Psoas muscle (tissue), 8 donors: ENCODE data around the gene ATP6V1D. TPM values are rescaled to one million over a fixed set of nuclear protein-coding genes. Genes with fewer than 3 reads are reported as not detected.

Experiments
- ATAC-seq, 4 donors: fragments of 200-7000 bp; cut with Tn5 transposase; one replicate each; pipeline ENCODE4 v1.9.1; 2020; ENCODE audit warnings: moderate library complexity in 3 of 4, mild to moderate bottlenecking in 2 of 4
- DNase-seq, 2 donors: peaks; one replicate each; pipeline ENCODE4 v3.0.0-alpha.2; 2020
- H3K27ac ChIP-seq: fragments of 200-600 bp; one replicate; pipeline ENCODE4 v1.8.0; 2022
- H3K27me3 ChIP-seq, 3 donors: fragments of 200-600 bp in 1 of 3; one replicate each; pipeline versions ENCODE4 v1.6.1 to v1.8.0; 2013 to 2022; ENCODE audit warnings: low read length in 2 of 3, mild to moderate bottlenecking in 2 of 3, moderate library complexity in 1 of 3; ENCODE audit not compliant: insufficient read depth in 3 of 3
- H3K36me3 ChIP-seq, 2 donors: fragments of 200-600 bp in 1 of 2; one replicate each; pipeline versions ENCODE4 v1.6.1 to v1.8.0; 2013 to 2022; ENCODE audit warnings: low read depth in 1 of 2, mild to moderate bottlenecking in 1 of 2, moderate library complexity in 1 of 2; ENCODE audit not compliant: insufficient read depth in 1 of 2
- H3K4me1 ChIP-seq: fragments of 200-600 bp; one replicate; pipeline ENCODE4 v1.8.0; 2022
- H3K4me3 ChIP-seq: fragments of 200-600 bp; one replicate; pipeline ENCODE4 v1.8.0; 2022; ENCODE audit warnings: mild to moderate bottlenecking
- H3K9me3 ChIP-seq: fragments of 200-600 bp; one replicate; pipeline ENCODE4 v1.8.0; 2022
- CTCF ChIP-seq: fragments of 200-600 bp; IDR thresholded peaks from one replicate; pipeline ENCODE4 v1.8.0; 2022; ENCODE audit warnings: antibody characterized with exemption
- WGBS, 3 donors: extraction: QIAGEN DNeasy Blood & Tissue Kit; methylation state at CpG; one replicate each; pipeline versions ENCODE4 v1.1.6 to v1.1.7; 2013; 5-methylcytosine and 5-hydroxymethylcytosine counted together
- intact Hi-C, 2 donors: fragments of 100-400 bp; cut with DNase I; formaldehyde crosslinking; loops; one replicate each; pipeline versions ENCODE4 v1.11.0 to v1.14.2; 2022
- polyA plus RNA-seq, 3 donors: library from polyadenylated mRNA; stranded (reverse); fragments of 200-250 nt; gene quantifications; one replicate each; pipeline ENCODE4 v1.2.3, GENCODE V29; 2013
- total RNA-seq, 4 donors: library from RNA; stranded (reverse); fragmentation: NEBNext Ultra II Directional in 2 of 4; extraction: Animal tissue kit (Norgen Biotek cat#: 25700) in 2 of 4; gene quantifications; one replicate each; pipeline versions ENCODE4 v1.2.1 to v1.2.4, GENCODE V29; 2021 to 2023
- donor health status: healthy with polysubstance abuse.
- donor health status: DM: no; HTN: no; CAD: no; lungs with moderate emphysema.
- donor health status: Bipolar disorder and iron deficiency.
- donor health status: healthy.
- donor health status: DM: yes; HTN: yes; CAD: no.
- donor health status: DM: no; HTN: no; CAD: no.
- donor health status: DM: no; HTN: no; CAD: no.
- donor health status: DM: yes; HTN: yes; CAD: no.

Gene ATP6V1D
- total and polyA plus RNA-seq, 7 donors: 54.1 to 133 (median 66.7) TPM

DNA sequence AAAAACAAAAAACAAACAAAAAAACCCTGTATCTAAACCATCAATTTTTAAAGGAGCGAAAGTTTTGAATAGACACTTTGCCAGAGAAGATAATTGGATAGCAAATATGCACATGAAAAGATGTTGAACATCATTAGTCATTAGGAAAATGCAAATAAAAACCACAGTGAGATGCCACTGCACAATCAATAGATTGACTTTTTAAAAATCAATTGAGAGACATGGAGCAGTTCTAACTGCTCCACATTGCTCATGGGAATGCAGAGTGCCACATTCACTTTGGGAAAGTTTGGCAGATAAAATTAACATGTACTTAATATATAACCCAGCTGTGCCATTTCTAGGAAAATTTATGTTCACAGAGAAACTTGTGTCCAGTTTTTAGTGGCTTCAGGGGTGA is 13.2 kb upstream of the ATP6V1D start:
- intact Hi-C loops: no loop called here
- 97 to 100% (median 100%) methylated on average over 1 of the region's 1 CpG for WGBS, 3 donors

DNA sequence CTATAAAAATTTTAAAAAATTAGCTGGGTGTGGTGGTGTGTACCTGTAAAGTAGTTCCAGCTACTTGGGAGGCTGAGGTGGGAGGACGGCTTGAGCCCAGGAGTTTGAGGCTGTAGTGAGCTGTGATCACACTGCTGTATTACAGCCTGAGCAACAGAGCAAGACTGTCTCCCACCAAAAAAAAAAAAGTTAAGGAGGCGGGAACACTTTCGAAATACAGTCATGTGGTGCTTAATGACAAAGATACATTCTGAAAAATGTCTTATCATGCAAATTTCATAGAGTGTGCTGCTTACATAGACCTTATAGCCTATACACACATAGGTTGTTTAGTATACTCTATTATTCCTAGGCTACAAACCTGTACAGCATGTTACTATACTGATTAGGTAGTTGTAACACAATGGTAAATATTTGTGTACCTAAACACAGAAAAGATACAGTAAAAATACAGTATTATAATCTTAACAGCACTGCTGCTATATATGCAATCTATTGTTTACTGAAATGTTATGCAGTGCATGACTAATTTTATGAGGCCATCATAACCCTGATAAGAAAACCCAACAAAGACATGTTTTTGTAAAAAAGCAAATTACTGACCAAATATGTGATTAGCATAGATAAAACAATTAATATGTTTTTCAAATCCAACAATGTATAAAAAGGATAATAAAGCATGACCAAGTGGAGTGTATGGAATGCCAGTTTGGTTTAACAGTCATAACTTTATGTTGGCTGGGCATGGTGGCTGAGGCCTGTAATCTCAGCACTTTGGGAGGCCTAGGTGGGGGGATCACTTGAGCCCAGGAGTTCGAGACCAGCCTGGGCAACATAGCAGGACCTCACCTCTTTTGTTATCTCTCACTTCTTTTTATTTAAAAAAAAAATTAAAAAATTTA is 11.9 kb upstream of the ATP6V1D start:
- 95 to 100% (median 96%) methylated on average over 4 of the region's 4 CpGs for WGBS, 3 donors
- H3K27me3 ChIP-seq: no peaks in the 10 kb centered on the region
- no peaks in the 10 kb centered on the region for H3K9me3 ChIP-seq
- H3K27ac ChIP-seq: no peak overlapping the region
- intact Hi-C loops: no loop called here
- TF ChIP-seq CTCF: no peak
- no peak for ATAC-seq
- no peak for DNase-seq
- peaks cover 17 to 98% of the 10 kb centered on the region in 2 donors for H3K36me3 ChIP-seq
- no peak overlapping the region for H3K4me3 ChIP-seq
- H3K4me1 ChIP-seq: no peaks in the 10 kb centered on the region

More for the DNA sequence above, 13.2 kb upstream of the ATP6V1D start:
- TF ChIP-seq CTCF: no peak
- ATAC-seq: no peak
- no peak for DNase-seq
- H3K9me3 ChIP-seq: no peaks in the 10 kb centered on the region
- H3K27me3 ChIP-seq: no peaks in the 10 kb centered on the region
- no peak overlapping the region for H3K27ac ChIP-seq
- no peaks in the 10 kb centered on the region for H3K4me1 ChIP-seq
- peaks cover 22 to 98% of the 10 kb centered on the region in 2 donors for H3K36me3 ChIP-seq
- H3K4me3 ChIP-seq: no peak overlapping the region

DNA sequence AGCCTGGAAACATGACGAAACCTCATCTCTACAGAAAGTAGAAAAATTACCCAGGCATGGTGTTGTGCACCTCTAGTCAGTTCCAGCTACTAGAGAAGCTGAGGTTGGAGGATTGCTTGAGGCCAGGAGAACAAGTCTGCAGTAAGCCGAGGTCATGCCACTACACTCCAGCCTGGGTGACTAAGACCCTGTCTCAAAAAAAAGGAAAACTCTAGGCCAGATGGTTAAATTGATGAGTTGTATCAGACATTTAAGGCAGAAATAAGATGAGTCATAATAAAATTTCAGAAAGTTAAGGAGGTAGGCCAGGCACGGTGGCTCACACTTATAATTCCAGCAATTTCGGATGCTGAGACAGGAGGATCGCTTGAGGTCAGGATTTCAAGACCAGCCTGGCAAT is 11.2 kb upstream of the ATP6V1D start:
- no peaks in the 10 kb centered on the region for H3K9me3 ChIP-seq
- no peak for DNase-seq
- H3K27ac ChIP-seq: no peak overlapping the region
- WGBS, 3 donors: 86 to 97% (median 95%) methylated on average over 5 of the region's 5 CpGs
- intact Hi-C loops: no loop called here
- H3K36me3 ChIP-seq: peaks cover 15 to 98% of the 10 kb centered on the region in 2 donors
- no peaks in the 10 kb centered on the region for H3K4me1 ChIP-seq
- H3K4me3 ChIP-seq: no peak overlapping the region
- H3K27me3 ChIP-seq: no peaks in the 10 kb centered on the region
- no peak for TF ChIP-seq CTCF
- no peak for ATAC-seq

GRCh38 chr14:67365476-67365875 is 5.9 kb upstream of the ATP6V1D start:
- H3K27me3 ChIP-seq: no peaks in the 10 kb centered on the region
- H3K27ac ChIP-seq: no peak overlapping the region
- intact Hi-C loops: no loop called here
- WGBS, 3 donors: 91 to 93% (median 92%) methylated on average over 4 of the region's 4 CpGs
- H3K9me3 ChIP-seq: no peaks in the 10 kb centered on the region
- no peak for ATAC-seq
- DNase-seq: no peak
- peaks cover 35% of the 10 kb centered on the region for H3K4me1 ChIP-seq
- H3K4me3 ChIP-seq: no peak overlapping the region
- peaks cover 8 to 81% of the 10 kb centered on the region in 2 donors for H3K36me3 ChIP-seq
- TF ChIP-seq CTCF: no peak
